Measurements from ENCODE around the gene CFAP77. TPM values are rescaled to one million over a fixed set of nuclear protein-coding genes. Genes with fewer than 3 reads are reported as not detected.

The CFAP77 gene
- polyA plus RNA-seq, 1 donor from 2014 or later, result not detected

DNA sequence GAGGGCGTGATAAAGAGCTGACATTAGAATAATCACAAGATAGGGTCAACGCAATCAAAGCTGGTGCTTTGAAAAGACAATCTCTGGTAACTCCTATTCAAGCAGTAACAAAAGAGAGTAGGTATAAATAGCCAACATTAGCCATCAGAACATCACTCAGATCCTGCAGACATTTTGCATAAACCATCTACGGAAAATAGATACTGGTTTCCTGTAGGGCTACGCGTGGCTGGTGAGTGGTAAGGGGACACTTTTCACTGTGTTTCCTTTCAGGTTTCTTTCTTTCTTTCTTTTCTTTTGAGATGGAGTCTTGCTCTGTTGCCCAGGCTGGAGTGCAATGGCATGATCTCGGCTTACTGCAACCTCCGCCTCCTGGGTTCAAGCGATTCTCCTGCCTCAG, 25.6 kb upstream of the CFAP77 start:
- no peaks in the 10 kb centered on the region for H3F3A ChIP-seq (ENCODE audit: insufficient read depth, low read length, poor library complexity, severe bottlenecking)
- H3K4me3 ChIP-seq (ENCODE audit: low read length), result no peak overlapping the region
- no peaks in the 10 kb centered on the region for H3K36me3 ChIP-seq (ENCODE audit: insufficient read depth, low read length)
- no peaks in the 10 kb centered on the region for H3K27me3 ChIP-seq (ENCODE audit: insufficient read depth, low read depth, low read length)
- no peak overlapping the region for H3K4me2 ChIP-seq (ENCODE audit: low read length)
- H3K27ac ChIP-seq (ENCODE audit: low read length), result no peak overlapping the region
- no peaks in the 10 kb centered on the region for H3K9me3 ChIP-seq (ENCODE audit: low read length)
- no peak overlapping the region for H2AFZ ChIP-seq (ENCODE audit: low read depth, low read length)
- H3K79me2 ChIP-seq (replicated peaks; ENCODE audit: insufficient read depth, low read length), result no peaks in the 10 kb centered on the region
- H3K9me2 ChIP-seq (ENCODE audit: insufficient read depth, low read length), result no peaks in the 10 kb centered on the region
- TF ChIP-seq MXI1 (conservative IDR thresholded peaks at IDR 0.05; ENCODE audit: poor library complexity, severe bottlenecking) (no peak), POLR2AphosphoS5 (IDR thresholded peaks at IDR 0.05) (no peak), EP300 (conservative IDR thresholded peaks at IDR 0.05; ENCODE audit: poor library complexity, severe bottlenecking) (no peak), SMC3 (conservative IDR thresholded peaks at IDR 0.05; ENCODE audit: poor library complexity) (no peak)
- TF ChIP-seq, protein P1, sequence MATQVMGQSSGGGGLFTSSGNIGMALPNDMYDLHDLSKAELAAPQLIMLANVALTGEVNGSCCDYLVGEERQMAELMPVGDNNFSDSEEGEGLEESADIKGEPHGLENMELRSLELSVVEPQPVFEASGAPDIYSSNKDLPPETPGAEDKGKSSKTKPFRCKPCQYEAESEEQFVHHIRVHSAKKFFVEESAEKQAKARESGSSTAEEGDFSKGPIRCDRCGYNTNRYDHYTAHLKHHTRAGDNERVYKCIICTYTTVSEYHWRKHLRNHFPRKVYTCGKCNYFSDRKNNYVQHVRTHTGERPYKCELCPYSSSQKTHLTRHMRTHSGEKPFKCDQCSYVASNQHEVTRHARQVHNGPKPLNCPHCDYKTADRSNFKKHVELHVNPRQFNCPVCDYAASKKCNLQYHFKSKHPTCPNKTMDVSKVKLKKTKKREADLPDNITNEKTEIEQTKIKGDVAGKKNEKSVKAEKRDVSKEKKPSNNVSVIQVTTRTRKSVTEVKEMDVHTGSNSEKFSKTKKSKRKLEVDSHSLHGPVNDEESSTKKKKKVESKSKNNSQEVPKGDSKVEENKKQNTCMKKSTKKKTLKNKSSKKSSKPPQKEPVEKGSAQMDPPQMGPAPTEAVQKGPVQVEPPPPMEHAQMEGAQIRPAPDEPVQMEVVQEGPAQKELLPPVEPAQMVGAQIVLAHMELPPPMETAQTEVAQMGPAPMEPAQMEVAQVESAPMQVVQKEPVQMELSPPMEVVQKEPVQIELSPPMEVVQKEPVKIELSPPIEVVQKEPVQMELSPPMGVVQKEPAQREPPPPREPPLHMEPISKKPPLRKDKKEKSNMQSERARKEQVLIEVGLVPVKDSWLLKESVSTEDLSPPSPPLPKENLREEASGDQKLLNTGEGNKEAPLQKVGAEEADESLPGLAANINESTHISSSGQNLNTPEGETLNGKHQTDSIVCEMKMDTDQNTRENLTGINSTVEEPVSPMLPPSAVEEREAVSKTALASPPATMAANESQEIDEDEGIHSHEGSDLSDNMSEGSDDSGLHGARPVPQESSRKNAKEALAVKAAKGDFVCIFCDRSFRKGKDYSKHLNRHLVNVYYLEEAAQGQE (IDR thresholded peaks at IDR 0.05; ENCODE audit: borderline replicate concordance), result no peak
- H4K20me1 ChIP-seq (ENCODE audit: insufficient read depth), result no peaks in the 10 kb centered on the region
- H3K9ac ChIP-seq (ENCODE audit: low read length), result no peak overlapping the region

DNA sequence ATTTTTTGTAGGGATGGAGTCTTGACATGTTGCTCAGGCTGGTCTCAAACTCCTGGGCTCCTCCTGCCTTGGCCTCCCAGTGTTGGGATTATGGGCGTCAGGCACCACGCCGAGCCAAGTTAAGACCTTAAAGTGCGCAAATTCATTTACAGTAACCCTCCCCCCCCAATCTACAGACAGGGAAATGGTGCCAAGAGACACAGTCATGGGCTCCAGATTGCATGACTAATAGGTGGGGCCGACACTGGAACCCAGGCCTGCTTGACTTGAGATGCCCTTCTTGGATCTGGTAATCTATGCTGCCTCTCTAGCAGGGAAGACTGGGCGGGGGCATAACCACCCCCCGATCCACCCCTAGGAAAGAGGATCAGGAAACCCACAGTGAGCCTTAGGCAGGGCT, 22.9 kb upstream of the CFAP77 start:
- Histone ChIP-seq H3F3A (ENCODE audit: insufficient read depth, low read length, poor library complexity, severe bottlenecking) (no peaks in the 10 kb centered on the region), H3K36me3 (ENCODE audit: insufficient read depth, low read length) (no peaks in the 10 kb centered on the region), H3K27ac (ENCODE audit: low read length) (no peak overlapping the region), H3K79me2 (replicated peaks; ENCODE audit: insufficient read depth, low read length) (no peaks in the 10 kb centered on the region), H3K27me3 (ENCODE audit: insufficient read depth, low read depth, low read length) (no peaks in the 10 kb centered on the region), H3K9ac (ENCODE audit: low read length) (no peak overlapping the region), H3K4me3 (ENCODE audit: low read length) (no peak overlapping the region), H3K9me2 (ENCODE audit: insufficient read depth, low read length) (no peaks in the 10 kb centered on the region), H4K20me1 (ENCODE audit: insufficient read depth) (no peaks in the 10 kb centered on the region), H3K4me2 (ENCODE audit: low read length) (no peak overlapping the region), H3K9me3 (ENCODE audit: low read length) (no peaks in the 10 kb centered on the region), H2AFZ (ENCODE audit: low read depth, low read length) (no peak overlapping the region)
- TF ChIP-seq RAD21 (conservative IDR thresholded peaks at IDR 0.05) (no peak), POLR2AphosphoS5 (IDR thresholded peaks at IDR 0.05) (no peak), EZH2 (IDR thresholded peaks at IDR 0.05; ENCODE audit: borderline replicate concordance, insufficient read depth, low read length, poor library complexity, severe bottlenecking) (no peak), EP300 (conservative IDR thresholded peaks at IDR 0.05; ENCODE audit: poor library complexity, severe bottlenecking) (no peak), SMC3 (conservative IDR thresholded peaks at IDR 0.05; ENCODE audit: poor library complexity) (no peak)
- TF ChIP-seq, protein P1 (IDR thresholded peaks at IDR 0.05; ENCODE audit: borderline replicate concordance), result no peak
